Measurements from ENCODE around the gene HOXA6. TPM values are rescaled to one million over a fixed set of nuclear protein-coding genes. Genes with fewer than 3 reads are reported as not detected.

HOXA6 gene
- polyA plus RNA-seq, 2 of the 4 experiments (the other 2 are of a cell fraction), result 0.90 to 2.1 TPM

- Histone ChIP-seq H3K4me3 (no peak overlapping the region), H3K9me3 (no peaks in the 10 kb centered on the region), H3K27ac (no peak overlapping the region), H3K4me2 (no peak overlapping the region), H3K4me1 (peaks cover 31% of the 10 kb centered on the region)
- FAIRE-seq (no peak), DNase-seq (ENCODE audit: low read depth in 1 of 2, low spot score in 1 of 2) (no peak), ATAC-seq (no peak)
- ChIA-PET POLR2A (interaction anchor here (2.3 kb wide), 1 partner anchor 276 kb away, joined by 9 read pairs; the partner anchor contains the start of gene SKAP2), CTCF (interaction anchor here (0.7 to 11.1 kb wide), 8 partner anchors 10 to 458 kb away, joined by 3 to 160 read pairs (median 25); partner anchors contain the start of genes HOXA3, HOXA4 and HOXA9)
- WGBS (ENCODE audit: missing lambda C conversion rate), result 92% methylated on average over 15 of the region's 15 CpGs
- TF ChIP-seq E2F6 (IDR thresholded peaks at IDR 0.05; ENCODE audit: borderline replicate concordance, low read depth), result no peak
- TF ChIP-seq HEYL (CRISPR knock-in tag; IDR thresholded peaks at IDR 0.05), result no peak
- no peak for TF ChIP-seq SREBF2 (IDR thresholded peaks at IDR 0.05)
- TF ChIP-seq MYC (IDR thresholded peaks at IDR 0.05; ENCODE audit: borderline replicate concordance, low read length), result no peak
- TF ChIP-seq HMGXB4 (CRISPR knock-in tag; IDR thresholded peaks at IDR 0.05; ENCODE audit: borderline replicate concordance), result no peak
- TF ChIP-seq RFX5 (IDR thresholded peaks at IDR 0.05), result no peak
- TF ChIP-seq PBX3 (IDR thresholded peaks at IDR 0.05), result no peak
- no peak for TF ChIP-seq JUN (IDR thresholded peaks at IDR 0.05)
Measured at GRCh38 chr7:27140126-27140857, 7.3 kb downstream of the HOXA6 start.

- DNase-seq (ENCODE audit: low read depth in 1 of 2, low spot score in 1 of 2) (no peak), ATAC-seq (no peak), FAIRE-seq (no peak)
- H3K4me2 ChIP-seq, result no peak overlapping the region
- no peak overlapping the region for H3K27ac ChIP-seq
- no peaks in the 10 kb centered on the region for H3K9me3 ChIP-seq
- no peak for TF ChIP-seq EHMT2 (IDR thresholded peaks at IDR 0.05; ENCODE audit: low read depth)
- no peak for TF ChIP-seq ZFP36 (IDR thresholded peaks at IDR 0.05; ENCODE audit: borderline replicate concordance, partially characterized antibody)
- TF ChIP-seq NFE2L2 (conservative IDR thresholded peaks at IDR 0.05; ENCODE audit: low read length), result no peak
- no peak for TF ChIP-seq ATOH8 (CRISPR knock-in tag; IDR thresholded peaks at IDR 0.05; ENCODE audit: low read depth)
- TF ChIP-seq RARB (CRISPR knock-in tag; IDR thresholded peaks at IDR 0.05), result no peak
- no peak for TF ChIP-seq CTCF (IDR thresholded peaks at IDR 0.05)
- TF ChIP-seq E2F6 (IDR thresholded peaks at IDR 0.05; ENCODE audit: borderline replicate concordance, low read depth), result no peak
- TF ChIP-seq MYC (IDR thresholded peaks at IDR 0.05; ENCODE audit: borderline replicate concordance, low read length), result no peak
- TF ChIP-seq GATA3 (IDR thresholded peaks at IDR 0.05; ENCODE audit: borderline replicate concordance), result no peak
- TF ChIP-seq HEYL (CRISPR knock-in tag; IDR thresholded peaks at IDR 0.05), result no peak
- TF ChIP-seq FOXS1 (CRISPR knock-in tag; IDR thresholded peaks at IDR 0.05), result no peak
- TF ChIP-seq SREBF2 (IDR thresholded peaks at IDR 0.05), result no peak
- no peak for TF ChIP-seq NR3C1 (IDR thresholded peaks at IDR 0.05)
- no peak for TF ChIP-seq CBX8 (IDR thresholded peaks at IDR 0.05)
- TF ChIP-seq KDM1A (IDR thresholded peaks at IDR 0.05; ENCODE audit: low read depth), result no peak
- no peak for TF ChIP-seq PHF8 (IDR thresholded peaks at IDR 0.05; ENCODE audit: borderline replicate concordance, low read depth)
- no peak for TF ChIP-seq FOSB (CRISPR knock-in tag; IDR thresholded peaks at IDR 0.05)
- no peak for TF ChIP-seq BCL3 (IDR thresholded peaks at IDR 0.05)
- H3K4me3 ChIP-seq, result no peak overlapping the region
- POLR2A ChIA-PET, result no interaction called here
- CTCF ChIA-PET, result interaction anchor here (1.3 to 5.1 kb wide), 3 partner anchors 9 to 31 kb away, joined by 3 to 36 read pairs (median 6); partner anchors contain the start of genes HOXA3 and HOXA4
- peaks cover 39% of the 10 kb centered on the region for H3K4me1 ChIP-seq
- 97% methylated on average over 43 of the region's 53 CpGs for WGBS (ENCODE audit: missing lambda C conversion rate)
Measured at GRCh38 chr7:27139334-27140125, 8.0 kb downstream of the HOXA6 start.
